Measurements from ENCODE around the gene SRD5A1. TPM values are rescaled to one million over a fixed set of nuclear protein-coding genes. Genes with fewer than 3 reads are reported as not detected.

Gene SRD5A1
- total RNA-seq, 1 experiment from 2014 or later, result 52.3 TPM

GRCh38 chr5:6686915-6687409, 53.7 kb downstream of the SRD5A1 start:
- BruUV-seq (replicated peaks), result no TSS peak
- Histone ChIP-seq H3F3A (ENCODE audit: insufficient read depth, low read depth) (no peaks in the 10 kb centered on the region), H3K79me2 (ENCODE audit: low read depth) (no peaks in the 10 kb centered on the region), H3K27ac (no peak overlapping the region), H3K36me3 (ENCODE audit: low read depth) (no peaks in the 10 kb centered on the region), H2AFZ (no peak overlapping the region), H3K27me3 (ENCODE audit: insufficient read depth, low read depth) (peaks cover 60% of the 10 kb centered on the region), H3K4me2 (no peak overlapping the region), H3K4me1 (replicated peaks; ENCODE audit: insufficient read depth) (no peaks in the 10 kb centered on the region), H3K9me3 (ENCODE audit: insufficient read depth, low read depth) (no peaks in the 10 kb centered on the region), H3K9me2 (ENCODE audit: insufficient read depth) (no peaks in the 10 kb centered on the region), H3K4me3 (no peak overlapping the region), H4K20me1 (ENCODE audit: insufficient read depth) (peaks cover 5% of the 10 kb centered on the region)
- no peak for TF ChIP-seq CTCF (conservative IDR thresholded peaks at IDR 0.05)
- no peak for TF ChIP-seq EZH2 (IDR thresholded peaks at IDR 0.05; ENCODE audit: low read depth)
- intact Hi-C loops (cut with micrococcal nuclease; ENCODE audit: unreplicated experiment), result no loop called here
- POLR2A ChIA-PET (ENCODE audit: unreplicated experiment), result no interaction called here
- DNase-seq, result no peak
- CTCF ChIA-PET, result no interaction called here

- CTCF ChIA-PET, result no interaction called here
- H3K4me1 ChIP-seq (replicated peaks; ENCODE audit: insufficient read depth), result no peaks in the 10 kb centered on the region
- peaks cover 59% of the 10 kb centered on the region for H3K27me3 ChIP-seq (ENCODE audit: insufficient read depth, low read depth)
- no peak overlapping the region for H2AFZ ChIP-seq
- POLR2A ChIA-PET (ENCODE audit: unreplicated experiment), result no interaction called here
- H3K9me3 ChIP-seq (ENCODE audit: insufficient read depth, low read depth), result no peaks in the 10 kb centered on the region
- no peaks in the 10 kb centered on the region for H3K36me3 ChIP-seq (ENCODE audit: low read depth)
- BruUV-seq (replicated peaks), result no TSS peak
- H4K20me1 ChIP-seq (ENCODE audit: insufficient read depth), result peaks cover 5% of the 10 kb centered on the region
- H3K4me2 ChIP-seq, result no peak overlapping the region
- no peak overlapping the region for H3K4me3 ChIP-seq
- DNase-seq, result no peak
- H3K9me2 ChIP-seq (ENCODE audit: insufficient read depth), result no peaks in the 10 kb centered on the region
- no peak for TF ChIP-seq EZH2 (IDR thresholded peaks at IDR 0.05; ENCODE audit: low read depth)
- TF ChIP-seq CTCF (conservative IDR thresholded peaks at IDR 0.05), result no peak
- intact Hi-C loops (cut with micrococcal nuclease; ENCODE audit: unreplicated experiment), result no loop called here
- no peak overlapping the region for H3K27ac ChIP-seq
- H3K79me2 ChIP-seq (ENCODE audit: low read depth), result no peaks in the 10 kb centered on the region
- H3F3A ChIP-seq (ENCODE audit: insufficient read depth, low read depth), result no peaks in the 10 kb centered on the region
Observed at GRCh38 chr5:6687505-6687904, 54.3 kb downstream of the SRD5A1 start.

- intact Hi-C loops (cut with micrococcal nuclease; ENCODE audit: unreplicated experiment), result no loop called here
- POLR2A ChIA-PET (ENCODE audit: unreplicated experiment), result no interaction called here
- no peaks in the 10 kb centered on the region for H3K79me2 ChIP-seq (ENCODE audit: low read depth)
- no peaks in the 10 kb centered on the region for H3K4me1 ChIP-seq (replicated peaks; ENCODE audit: insufficient read depth)
- no peaks in the 10 kb centered on the region for H3K9me3 ChIP-seq (ENCODE audit: insufficient read depth, low read depth)
- no peak overlapping the region for H3K27ac ChIP-seq
- H3K4me2 ChIP-seq, result no peak overlapping the region
- H3K9me2 ChIP-seq (ENCODE audit: insufficient read depth), result no peaks in the 10 kb centered on the region
- H3K36me3 ChIP-seq (ENCODE audit: low read depth), result no peaks in the 10 kb centered on the region
- CTCF ChIA-PET, result no interaction called here
- H4K20me1 ChIP-seq (ENCODE audit: insufficient read depth), result peaks cover 5% of the 10 kb centered on the region; the same call in 1 of the 2 replicates
- no peak overlapping the region for H2AFZ ChIP-seq
- BruUV-seq (replicated peaks), result no TSS peak
- H3K27me3 ChIP-seq (ENCODE audit: insufficient read depth, low read depth), result peaks cover 12% of the 10 kb centered on the region
- no peak overlapping the region for H3K4me3 ChIP-seq
- H3F3A ChIP-seq (ENCODE audit: insufficient read depth, low read depth), result no peaks in the 10 kb centered on the region
- DNase-seq, result no peak
- TF ChIP-seq EZH2 (IDR thresholded peaks at IDR 0.05; ENCODE audit: low read depth) (no peak), CTCF (conservative IDR thresholded peaks at IDR 0.05) (no peak)
Observed at GRCh38 chr5:6692906-6693305, 59.7 kb downstream of the SRD5A1 start.
